Muscle layer of colon (tissue), 2 donors: ENCODE data around the gene ENPP6.
"Not testable (repeated sequence)": the region's sequence is repeated elsewhere in the genome, so short reads cannot be mapped to it uniquely, and the experiment has no call there.

Experiments
- H3K27ac ChIP-seq: one replicate; pipeline ENCODE4 v1.7.0; 2013; ENCODE audit warnings: low read depth, mild to moderate bottlenecking, low read length, moderate library complexity
- H3K27me3 ChIP-seq, 2 donors: one replicate each; pipeline ENCODE4 v1.7.0; 2013; ENCODE audit warnings: low read length in 2 of 2, mild to moderate bottlenecking in 2 of 2; ENCODE audit not compliant: insufficient read depth in 2 of 2, control insufficient read depth in 1 of 2
- H3K36me3 ChIP-seq: one replicate; pipeline ENCODE4 v1.7.0; 2013; ENCODE audit warnings: mild to moderate bottlenecking, low read length; ENCODE audit not compliant: insufficient read depth
- H3K4me1 ChIP-seq: one replicate; pipeline ENCODE4 v1.7.0; 2013; ENCODE audit warnings: mild to moderate bottlenecking, low read length; ENCODE audit not compliant: insufficient read depth
- H3K4me3 ChIP-seq, 2 donors: one replicate each; pipeline ENCODE4 v1.7.0; 2013; ENCODE audit warnings: low read length in 2 of 2, low read depth in 1 of 2, mild to moderate bottlenecking in 1 of 2, moderate library complexity in 1 of 2
- H3K9ac ChIP-seq: one replicate; pipeline ENCODE4 v1.7.0; 2013; ENCODE audit warnings: low read length
- H3K9me3 ChIP-seq: one replicate; pipeline ENCODE4 v1.7.0; 2013; ENCODE audit warnings: mild to moderate bottlenecking, low read length
- donor health status: abdominal sarcoma.
- donor health status: Adenocarcinoma of cecum.

The ENPP6 gene

GRCh38 chr4:184232975-184233374, 15.3 kb upstream of the ENPP6 start:
- Histone ChIP-seq H3K27me3 (no peaks in the 10 kb centered on the region), H3K9me3 (no peaks in the 10 kb centered on the region), H3K4me3 (no peak overlapping the region), H3K27ac (no peak overlapping the region), H3K36me3 (no peaks in the 10 kb centered on the region), H3K9ac (no peak overlapping the region), H3K4me1 (no peaks in the 10 kb centered on the region)

GRCh38 chr4:184232202-184232601, 14.5 kb upstream of the ENPP6 start:
- Histone ChIP-seq H3K4me3 (no peak overlapping the region), H3K27me3 (no peaks in the 10 kb centered on the region), H3K36me3 (no peaks in the 10 kb centered on the region), H3K9ac (no peak overlapping the region), H3K9me3 (no peaks in the 10 kb centered on the region), H3K27ac (no peak overlapping the region), H3K4me1 (no peaks in the 10 kb centered on the region)

GRCh38 chr4:184231573-184231972, 13.9 kb upstream of the ENPP6 start:
- no peak overlapping the region for H3K9ac ChIP-seq
- no peaks in the 10 kb centered on the region for H3K27me3 ChIP-seq
- no peaks in the 10 kb centered on the region for H3K36me3 ChIP-seq
- H3K9me3 ChIP-seq: no peaks in the 10 kb centered on the region
- H3K4me3 ChIP-seq: no peak overlapping the region
- H3K27ac ChIP-seq: no peak overlapping the region
- no peaks in the 10 kb centered on the region for H3K4me1 ChIP-seq

- Histone ChIP-seq H3K9me3 (no peaks in the 10 kb centered on the region), H3K9ac (no peak overlapping the region), H3K27me3 (no peaks in the 10 kb centered on the region), H3K36me3 (no peaks in the 10 kb centered on the region), H3K4me1 (no peaks in the 10 kb centered on the region), H3K27ac (no peak overlapping the region), H3K4me3 (no peak overlapping the region)
These were observed 10.5 kb upstream of the ENPP6 start for GRCh38 chr4:184228056-184228705.

- H3K27me3 ChIP-seq: no peaks in the 10 kb centered on the region
- H3K27ac ChIP-seq: no peak overlapping the region
- no peak overlapping the region for H3K4me3 ChIP-seq
- H3K36me3 ChIP-seq: no peaks in the 10 kb centered on the region
- H3K9me3 ChIP-seq: no peaks in the 10 kb centered on the region
- no peak overlapping the region for H3K9ac ChIP-seq
- no peaks in the 10 kb centered on the region for H3K4me1 ChIP-seq
These were observed 1.2 kb downstream of the ENPP6 start for GRCh38 chr4:184216515-184216914.

GRCh38 chr4:184215709-184216328, 1.9 kb downstream of the ENPP6 start:
- no peaks in the 10 kb centered on the region for H3K27me3 ChIP-seq
- H3K9ac ChIP-seq: no peak overlapping the region
- no peak overlapping the region for H3K27ac ChIP-seq
- no peaks in the 10 kb centered on the region for H3K4me1 ChIP-seq
- no peaks in the 10 kb centered on the region for H3K9me3 ChIP-seq
- no peaks in the 10 kb centered on the region for H3K36me3 ChIP-seq
- no peak overlapping the region for H3K4me3 ChIP-seq

GRCh38 chr4:184214931-184215330, 2.7 kb downstream of the ENPP6 start:
- H3K27ac ChIP-seq: no peak overlapping the region
- H3K4me1 ChIP-seq: no peaks in the 10 kb centered on the region
- H3K27me3 ChIP-seq: no peaks in the 10 kb centered on the region
- H3K9me3 ChIP-seq: no peaks in the 10 kb centered on the region
- H3K9ac ChIP-seq: no peak overlapping the region
- no peak overlapping the region for H3K4me3 ChIP-seq
- H3K36me3 ChIP-seq: no peaks in the 10 kb centered on the region

GRCh38 chr4:184207734-184208607, 9.7 kb downstream of the ENPP6 start:
- H3K9ac ChIP-seq, H3K36me3 ChIP-seq, H3K27ac ChIP-seq, H3K27me3 ChIP-seq, H3K4me3 ChIP-seq, H3K9me3 ChIP-seq, H3K4me1 ChIP-seq: not testable (repeated sequence)

- Histone ChIP-seq H3K9me3 (no peaks in the 10 kb centered on the region), H3K27me3 (no peaks in the 10 kb centered on the region), H3K4me3 (no peak overlapping the region), H3K36me3 (no peaks in the 10 kb centered on the region), H3K9ac (no peak overlapping the region), H3K27ac (no peak overlapping the region), H3K4me1 (no peaks in the 10 kb centered on the region)
These were observed 12.4 kb downstream of the ENPP6 start for GRCh38 chr4:184205243-184205642.

- no peak overlapping the region for H3K4me3 ChIP-seq
- H3K9me3 ChIP-seq: no peaks in the 10 kb centered on the region
- no peaks in the 10 kb centered on the region for H3K4me1 ChIP-seq
- no peaks in the 10 kb centered on the region for H3K36me3 ChIP-seq
- no peak overlapping the region for H3K27ac ChIP-seq
- no peaks in the 10 kb centered on the region for H3K27me3 ChIP-seq
- H3K9ac ChIP-seq: no peak overlapping the region
These were observed 14.4 kb downstream of the ENPP6 start for GRCh38 chr4:184203300-184203699.

- Histone ChIP-seq H3K27me3 (no peaks in the 10 kb centered on the region), H3K9ac (no peak overlapping the region), H3K9me3 (no peaks in the 10 kb centered on the region), H3K4me3 (no peak overlapping the region), H3K36me3 (no peaks in the 10 kb centered on the region), H3K27ac (no peak overlapping the region), H3K4me1 (no peaks in the 10 kb centered on the region)
These were observed 16.5 kb downstream of the ENPP6 start for GRCh38 chr4:184201179-184201578.
